ENCODE data around the gene HAUS7. TPM values are rescaled to one million over a fixed set of nuclear protein-coding genes. Genes with fewer than 3 reads are reported as not detected.

Gene HAUS7
- total and polyA plus RNA-seq, 2 experiments from 2014 or later = 59.8 to 77.9 TPM

DNA sequence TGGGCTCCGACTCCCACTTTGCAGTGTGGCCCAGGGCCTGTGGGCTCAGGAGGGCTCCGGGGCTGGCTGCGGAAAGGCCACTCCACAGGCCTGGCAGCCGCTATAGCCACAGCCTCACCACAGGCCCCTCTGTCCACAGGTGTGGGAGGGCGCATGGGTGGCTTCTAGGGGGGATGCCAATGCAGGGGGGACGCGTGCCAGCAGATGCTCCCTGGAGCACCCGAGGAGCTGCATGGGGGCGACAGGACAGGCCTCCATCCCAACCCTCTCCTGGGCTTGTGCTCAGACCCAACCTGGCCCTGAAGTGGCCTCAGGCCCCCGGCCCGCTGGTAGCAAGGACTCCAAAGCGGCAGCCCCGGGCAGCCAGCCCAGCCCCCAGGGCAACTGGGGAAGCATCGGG lies 32.4 kb upstream of the HAUS7 start (continued):
- TF ChIP-seq, protein P1, sequence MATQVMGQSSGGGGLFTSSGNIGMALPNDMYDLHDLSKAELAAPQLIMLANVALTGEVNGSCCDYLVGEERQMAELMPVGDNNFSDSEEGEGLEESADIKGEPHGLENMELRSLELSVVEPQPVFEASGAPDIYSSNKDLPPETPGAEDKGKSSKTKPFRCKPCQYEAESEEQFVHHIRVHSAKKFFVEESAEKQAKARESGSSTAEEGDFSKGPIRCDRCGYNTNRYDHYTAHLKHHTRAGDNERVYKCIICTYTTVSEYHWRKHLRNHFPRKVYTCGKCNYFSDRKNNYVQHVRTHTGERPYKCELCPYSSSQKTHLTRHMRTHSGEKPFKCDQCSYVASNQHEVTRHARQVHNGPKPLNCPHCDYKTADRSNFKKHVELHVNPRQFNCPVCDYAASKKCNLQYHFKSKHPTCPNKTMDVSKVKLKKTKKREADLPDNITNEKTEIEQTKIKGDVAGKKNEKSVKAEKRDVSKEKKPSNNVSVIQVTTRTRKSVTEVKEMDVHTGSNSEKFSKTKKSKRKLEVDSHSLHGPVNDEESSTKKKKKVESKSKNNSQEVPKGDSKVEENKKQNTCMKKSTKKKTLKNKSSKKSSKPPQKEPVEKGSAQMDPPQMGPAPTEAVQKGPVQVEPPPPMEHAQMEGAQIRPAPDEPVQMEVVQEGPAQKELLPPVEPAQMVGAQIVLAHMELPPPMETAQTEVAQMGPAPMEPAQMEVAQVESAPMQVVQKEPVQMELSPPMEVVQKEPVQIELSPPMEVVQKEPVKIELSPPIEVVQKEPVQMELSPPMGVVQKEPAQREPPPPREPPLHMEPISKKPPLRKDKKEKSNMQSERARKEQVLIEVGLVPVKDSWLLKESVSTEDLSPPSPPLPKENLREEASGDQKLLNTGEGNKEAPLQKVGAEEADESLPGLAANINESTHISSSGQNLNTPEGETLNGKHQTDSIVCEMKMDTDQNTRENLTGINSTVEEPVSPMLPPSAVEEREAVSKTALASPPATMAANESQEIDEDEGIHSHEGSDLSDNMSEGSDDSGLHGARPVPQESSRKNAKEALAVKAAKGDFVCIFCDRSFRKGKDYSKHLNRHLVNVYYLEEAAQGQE (IDR thresholded peaks at IDR 0.05; ENCODE audit: unreplicated experiment) = no peak
- TF ChIP-seq CREB1 (CRISPR knock-in tag; IDR thresholded peaks at IDR 0.05; ENCODE audit: low read depth) = no peak
- no peak for TF ChIP-seq ZNF114 (CRISPR knock-in tag; IDR thresholded peaks at IDR 0.05)
- TF ChIP-seq NANOG (IDR thresholded peaks at IDR 0.05; ENCODE audit: borderline replicate concordance) = no peak
- TF ChIP-seq JUNB (IDR thresholded peaks at IDR 0.05; ENCODE audit: unreplicated experiment) = no peak
- TF ChIP-seq EZH2 (IDR thresholded peaks at IDR 0.05; ENCODE audit: low read depth, unreplicated experiment) = no peak

DNA sequence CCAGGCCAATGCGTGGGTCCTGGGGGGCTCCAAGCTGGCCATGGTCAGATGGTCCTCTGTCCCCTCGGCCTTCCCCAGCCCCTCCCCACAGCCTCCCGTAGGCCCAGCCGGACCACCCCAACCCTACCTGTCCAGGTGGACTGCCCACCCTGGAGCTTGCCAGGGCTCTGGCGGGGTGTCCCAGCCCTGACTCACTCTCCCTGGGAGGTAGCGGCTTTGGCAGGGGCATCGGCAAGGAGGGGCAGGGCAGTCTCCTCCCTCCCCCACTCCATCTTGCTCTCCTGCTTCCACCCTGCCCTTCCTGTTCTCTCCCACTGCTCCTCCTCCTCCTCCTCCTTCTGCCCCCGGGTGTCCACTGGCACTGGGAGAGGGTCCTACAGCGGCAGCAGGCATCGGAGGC lies 31.8 kb upstream of the HAUS7 start:
- Histone ChIP-seq H3K27ac (ENCODE audit: low read depth) (no peak overlapping the region), H3K36me3 (ENCODE audit: insufficient read depth) (no peaks in the 10 kb centered on the region), H3F3A (replicated peaks; ENCODE audit: low read depth) (no peaks in the 10 kb centered on the region), H2AFZ (no peak overlapping the region), H3K27me3 (ENCODE audit: insufficient read depth) (no peaks in the 10 kb centered on the region), H3K4me3 (no peak overlapping the region), H3K9me2 (ENCODE audit: insufficient read depth) (no peaks in the 10 kb centered on the region), H4K20me1 (replicated peaks; ENCODE audit: insufficient read depth) (no peaks in the 10 kb centered on the region), H3K4me1 (ENCODE audit: insufficient read depth) (no peaks in the 10 kb centered on the region), H3K4me2 (no peak overlapping the region), H3K79me2 (replicated peaks; ENCODE audit: insufficient read depth) (no peaks in the 10 kb centered on the region)
- Mint-ChIP-seq H3K4me3 (no peak overlapping the region), H3K36me3 (ENCODE audit: low read depth) (no peaks in the 10 kb centered on the region), H3K4me1 (no peaks in the 10 kb centered on the region), H3K9me3 (no peaks in the 10 kb centered on the region), H3K27ac (no peak overlapping the region), H3K27me3 (ENCODE audit: insufficient read depth, low read depth, poor library complexity) (peaks cover 4% of the 10 kb centered on the region)
- DNase-seq (ENCODE audit: low spot score) (no peak), ATAC-seq (no peak)
- no peak for TF ChIP-seq STAT1 (IDR thresholded peaks at IDR 0.05; ENCODE audit: unreplicated experiment)
- no peak for TF ChIP-seq ZNF331 (CRISPR knock-in tag; IDR thresholded peaks at IDR 0.05; ENCODE audit: low read depth)
- no peak for TF ChIP-seq JUNB (IDR thresholded peaks at IDR 0.05; ENCODE audit: unreplicated experiment)
- TF ChIP-seq, protein P2, sequence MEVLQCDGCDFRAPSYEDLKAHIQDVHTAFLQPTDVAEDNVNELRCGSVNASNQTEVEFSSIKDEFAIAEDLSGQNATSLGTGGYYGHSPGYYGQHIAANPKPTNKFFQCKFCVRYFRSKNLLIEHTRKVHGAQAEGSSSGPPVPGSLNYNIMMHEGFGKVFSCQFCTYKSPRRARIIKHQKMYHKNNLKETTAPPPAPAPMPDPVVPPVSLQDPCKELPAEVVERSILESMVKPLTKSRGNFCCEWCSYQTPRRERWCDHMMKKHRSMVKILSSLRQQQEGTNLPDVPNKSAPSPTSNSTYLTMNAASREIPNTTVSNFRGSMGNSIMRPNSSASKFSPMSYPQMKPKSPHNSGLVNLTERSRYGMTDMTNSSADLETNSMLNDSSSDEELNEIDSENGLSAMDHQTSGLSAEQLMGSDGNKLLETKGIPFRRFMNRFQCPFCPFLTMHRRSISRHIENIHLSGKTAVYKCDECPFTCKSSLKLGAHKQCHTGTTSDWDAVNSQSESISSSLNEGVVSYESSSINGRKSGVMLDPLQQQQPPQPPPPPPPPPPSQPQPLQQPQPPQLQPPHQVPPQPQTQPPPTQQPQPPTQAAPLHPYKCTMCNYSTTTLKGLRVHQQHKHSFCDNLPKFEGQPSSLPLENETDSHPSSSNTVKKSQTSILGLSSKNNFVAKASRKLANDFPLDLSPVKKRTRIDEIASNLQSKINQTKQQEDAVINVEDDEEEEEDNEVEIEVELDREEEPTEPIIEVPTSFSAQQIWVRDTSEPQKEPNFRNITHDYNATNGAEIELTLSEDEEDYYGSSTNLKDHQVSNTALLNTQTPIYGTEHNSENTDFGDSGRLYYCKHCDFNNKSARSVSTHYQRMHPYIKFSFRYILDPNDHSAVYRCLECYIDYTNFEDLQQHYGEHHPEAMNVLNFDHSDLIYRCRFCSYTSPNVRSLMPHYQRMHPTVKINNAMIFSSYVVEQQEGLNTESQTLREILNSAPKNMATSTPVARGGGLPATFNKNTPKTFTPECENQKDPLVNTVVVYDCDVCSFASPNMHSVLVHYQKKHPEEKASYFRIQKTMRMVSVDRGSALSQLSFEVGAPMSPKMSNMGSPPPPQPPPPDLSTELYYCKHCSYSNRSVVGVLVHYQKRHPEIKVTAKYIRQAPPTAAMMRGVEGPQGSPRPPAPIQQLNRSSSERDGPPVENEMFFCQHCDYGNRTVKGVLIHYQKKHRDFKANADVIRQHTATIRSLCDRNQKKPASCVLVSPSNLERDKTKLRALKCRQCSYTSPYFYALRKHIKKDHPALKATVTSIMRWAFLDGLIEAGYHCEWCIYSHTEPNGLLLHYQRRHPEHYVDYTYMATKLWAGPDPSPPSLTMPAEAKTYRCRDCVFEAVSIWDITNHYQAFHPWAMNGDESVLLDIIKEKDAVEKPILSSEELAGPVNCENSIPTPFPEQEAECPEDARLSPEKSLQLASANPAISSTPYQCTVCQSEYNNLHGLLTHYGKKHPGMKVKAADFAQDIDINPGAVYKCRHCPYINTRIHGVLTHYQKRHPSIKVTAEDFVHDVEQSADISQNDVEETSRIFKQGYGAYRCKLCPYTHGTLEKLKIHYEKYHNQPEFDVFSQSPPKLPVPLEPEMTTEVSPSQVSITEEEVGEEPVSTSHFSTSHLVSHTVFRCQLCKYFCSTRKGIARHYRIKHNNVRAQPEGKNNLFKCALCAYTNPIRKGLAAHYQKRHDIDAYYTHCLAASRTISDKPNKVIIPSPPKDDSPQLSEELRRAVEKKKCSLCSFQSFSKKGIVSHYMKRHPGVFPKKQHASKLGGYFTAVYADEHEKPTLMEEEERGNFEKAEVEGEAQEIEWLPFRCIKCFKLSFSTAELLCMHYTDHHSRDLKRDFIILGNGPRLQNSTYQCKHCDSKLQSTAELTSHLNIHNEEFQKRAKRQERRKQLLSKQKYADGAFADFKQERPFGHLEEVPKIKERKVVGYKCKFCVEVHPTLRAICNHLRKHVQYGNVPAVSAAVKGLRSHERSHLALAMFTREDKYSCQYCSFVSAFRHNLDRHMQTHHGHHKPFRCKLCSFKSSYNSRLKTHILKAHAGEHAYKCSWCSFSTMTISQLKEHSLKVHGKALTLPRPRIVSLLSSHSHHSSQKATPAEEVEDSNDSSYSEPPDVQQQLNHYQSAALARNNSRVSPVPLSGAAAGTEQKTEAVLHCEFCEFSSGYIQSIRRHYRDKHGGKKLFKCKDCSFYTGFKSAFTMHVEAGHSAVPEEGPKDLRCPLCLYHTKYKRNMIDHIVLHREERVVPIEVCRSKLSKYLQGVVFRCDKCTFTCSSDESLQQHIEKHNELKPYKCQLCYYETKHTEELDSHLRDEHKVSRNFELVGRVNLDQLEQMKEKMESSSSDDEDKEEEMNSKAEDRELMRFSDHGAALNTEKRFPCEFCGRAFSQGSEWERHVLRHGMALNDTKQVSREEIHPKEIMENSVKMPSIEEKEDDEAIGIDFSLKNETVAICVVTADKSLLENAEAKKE (CRISPR knock-in tag; IDR thresholded peaks at IDR 0.05) = no peak
- TF ChIP-seq EZH2phosphoT487 (IDR thresholded peaks at IDR 0.05; ENCODE audit: unreplicated experiment) = no peak
- TF ChIP-seq, protein P3, sequence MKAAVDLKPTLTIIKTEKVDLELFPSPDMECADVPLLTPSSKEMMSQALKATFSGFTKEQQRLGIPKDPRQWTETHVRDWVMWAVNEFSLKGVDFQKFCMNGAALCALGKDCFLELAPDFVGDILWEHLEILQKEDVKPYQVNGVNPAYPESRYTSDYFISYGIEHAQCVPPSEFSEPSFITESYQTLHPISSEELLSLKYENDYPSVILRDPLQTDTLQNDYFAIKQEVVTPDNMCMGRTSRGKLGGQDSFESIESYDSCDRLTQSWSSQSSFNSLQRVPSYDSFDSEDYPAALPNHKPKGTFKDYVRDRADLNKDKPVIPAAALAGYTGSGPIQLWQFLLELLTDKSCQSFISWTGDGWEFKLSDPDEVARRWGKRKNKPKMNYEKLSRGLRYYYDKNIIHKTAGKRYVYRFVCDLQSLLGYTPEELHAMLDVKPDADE (IDR thresholded peaks at IDR 0.05) = no peak
- TF ChIP-seq CREB1 (CRISPR knock-in tag; IDR thresholded peaks at IDR 0.05; ENCODE audit: low read depth) = no peak
- TF ChIP-seq POLR2AphosphoS5 (IDR thresholded peaks at IDR 0.05; ENCODE audit: low read depth) = no peak

Measured in GM23338 (cell line).